DOHH2 (cell line): Measurements from ENCODE around the gene PHC2.

Source experiments
- EZH2phosphoT487 ChIP-seq: fragments of 200-600 bp; sonication (generic); IDR thresholded peaks from 2 replicates; pipeline ENCODE4 v1.6.1; 2017; ENCODE audit warnings: borderline replicate concordance, mild to moderate bottlenecking, antibody characterized with exemption, low read length, moderate library complexity, mixed read lengths
- TF ChIP-seq, protein P1 (sequence below): fragments of 200-600 bp; sonication (generic); IDR thresholded peaks from one replicate; pipeline ENCODE4 v1.5.1; 2014; ENCODE audit warnings: antibody characterized with exemption, mild to moderate bottlenecking, low read depth, low read length; ENCODE audit not compliant: poor library complexity, severe bottlenecking

DNA sequence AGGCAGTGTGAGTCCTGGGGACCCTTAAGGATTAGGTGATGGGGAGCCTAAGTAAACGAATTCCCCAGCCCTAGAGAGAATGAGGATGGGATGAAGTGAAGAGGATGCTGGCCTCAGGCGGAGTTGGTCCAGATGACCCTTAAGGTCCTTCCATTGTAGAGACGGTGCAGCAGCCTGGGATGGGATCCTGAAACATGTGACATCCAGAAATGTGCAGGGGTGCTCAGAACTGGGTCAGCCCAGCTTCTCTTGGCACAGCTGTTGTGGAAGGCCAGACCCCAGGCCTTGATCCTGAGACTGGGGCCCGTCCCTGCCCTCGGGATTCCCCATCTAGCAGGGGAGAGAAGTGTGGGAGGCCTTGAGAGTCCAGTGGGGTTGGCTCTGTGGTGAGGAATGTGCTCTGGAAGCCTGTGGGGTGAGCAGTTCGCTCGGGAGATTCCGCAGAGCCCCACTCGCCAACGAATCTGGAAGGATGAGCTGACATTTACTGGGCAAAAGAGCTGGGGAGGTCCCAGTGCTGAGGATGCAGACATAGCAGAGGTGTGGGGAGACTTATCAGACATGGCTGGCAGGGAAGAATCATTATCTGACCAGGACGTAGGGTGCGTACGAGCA lies 138.1 kb downstream of the PHC2 start:
- TF ChIP-seq, protein P1, sequence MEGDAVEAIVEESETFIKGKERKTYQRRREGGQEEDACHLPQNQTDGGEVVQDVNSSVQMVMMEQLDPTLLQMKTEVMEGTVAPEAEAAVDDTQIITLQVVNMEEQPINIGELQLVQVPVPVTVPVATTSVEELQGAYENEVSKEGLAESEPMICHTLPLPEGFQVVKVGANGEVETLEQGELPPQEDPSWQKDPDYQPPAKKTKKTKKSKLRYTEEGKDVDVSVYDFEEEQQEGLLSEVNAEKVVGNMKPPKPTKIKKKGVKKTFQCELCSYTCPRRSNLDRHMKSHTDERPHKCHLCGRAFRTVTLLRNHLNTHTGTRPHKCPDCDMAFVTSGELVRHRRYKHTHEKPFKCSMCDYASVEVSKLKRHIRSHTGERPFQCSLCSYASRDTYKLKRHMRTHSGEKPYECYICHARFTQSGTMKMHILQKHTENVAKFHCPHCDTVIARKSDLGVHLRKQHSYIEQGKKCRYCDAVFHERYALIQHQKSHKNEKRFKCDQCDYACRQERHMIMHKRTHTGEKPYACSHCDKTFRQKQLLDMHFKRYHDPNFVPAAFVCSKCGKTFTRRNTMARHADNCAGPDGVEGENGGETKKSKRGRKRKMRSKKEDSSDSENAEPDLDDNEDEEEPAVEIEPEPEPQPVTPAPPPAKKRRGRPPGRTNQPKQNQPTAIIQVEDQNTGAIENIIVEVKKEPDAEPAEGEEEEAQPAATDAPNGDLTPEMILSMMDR = no peak
- no peak for TF ChIP-seq EZH2phosphoT487
